Hippocampal formation (tissue), 2 donors: Measurements from ENCODE around the gene FAIM.
"Not testable (repeated sequence)": the region's sequence is repeated elsewhere in the genome, so short reads cannot be mapped to it uniquely, and the experiment has no call there.

Experiments used
- DNase-seq, 2 donors: peaks; one replicate each; lab custom pipeline; 2025; lab: John Stamatoyannopoulos, UW

Gene FAIM

GRCh38 chr3:138601661-138602060 lies 6.9 kb upstream of the FAIM start:
- DNase-seq = not testable (repeated sequence)

GRCh38 chr3:138604106-138604595 lies 4.4 kb upstream of the FAIM start:
- DNase-seq = not testable (repeated sequence)

DNA sequence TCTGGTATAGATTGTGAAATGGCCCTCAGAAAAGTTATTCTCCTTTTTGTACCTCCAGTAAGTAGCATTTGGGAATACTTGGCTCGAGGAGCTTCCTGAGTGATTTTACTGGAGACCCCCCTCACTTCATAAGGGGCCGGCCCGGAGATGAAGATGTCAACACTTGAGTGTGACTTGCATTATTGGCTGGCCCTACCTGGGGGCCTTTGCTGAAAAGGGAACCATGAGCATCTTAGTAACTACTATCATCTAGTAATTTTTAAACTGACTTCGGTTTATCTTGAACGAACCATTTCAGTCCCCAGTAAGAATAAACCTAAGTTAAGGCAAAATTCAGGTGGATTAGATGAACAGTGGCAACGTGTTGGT lies 1.3 kb downstream of the FAIM start:
- no peak for DNase-seq

GRCh38 chr3:138615462-138615861 lies 6.9 kb downstream of the FAIM start:
- DNase-seq = no peak

DNA sequence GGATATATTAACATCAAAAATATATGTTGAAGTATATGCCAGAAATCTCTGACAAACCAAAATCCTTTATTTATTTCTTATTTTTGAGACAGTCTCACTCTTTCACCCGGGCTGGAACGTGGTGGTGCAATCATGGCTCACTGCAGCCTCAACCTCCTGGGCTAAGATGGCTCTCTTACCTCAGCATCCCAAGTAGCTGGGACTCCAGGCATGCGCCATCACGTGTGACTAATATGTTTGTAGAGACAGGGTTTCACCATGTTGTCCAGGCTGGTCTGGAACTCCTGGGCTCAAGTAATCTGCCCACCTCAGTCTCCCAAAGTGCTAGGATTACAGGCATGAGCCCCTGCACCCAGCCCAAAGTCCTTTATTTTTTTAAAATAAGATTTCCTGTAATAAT lies 11.9 kb downstream of the FAIM start:
- no peak for DNase-seq

DNA sequence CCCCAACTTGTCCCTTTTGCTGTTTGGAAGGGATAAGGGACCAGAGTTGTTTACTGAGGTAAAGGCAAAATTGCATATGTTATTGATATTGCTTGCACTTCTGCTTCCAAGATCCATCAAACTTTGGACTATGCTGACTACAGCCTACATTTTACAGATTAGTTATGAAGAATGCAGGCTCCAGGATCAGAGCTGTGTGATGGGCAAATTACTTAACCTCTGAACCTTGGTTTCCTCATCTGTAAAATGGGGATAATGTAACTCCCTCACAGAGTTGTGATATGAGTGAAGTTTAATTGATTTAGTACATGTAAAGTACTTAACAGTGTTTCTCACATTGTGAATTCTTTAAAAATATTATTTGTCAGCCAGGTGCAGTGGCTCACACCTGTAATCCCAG lies 15.9 kb downstream of the FAIM start:
- no peak for DNase-seq

GRCh38 chr3:138625707-138626365 lies 17.3 kb downstream of the FAIM start:
- DNase-seq = no peak

DNA sequence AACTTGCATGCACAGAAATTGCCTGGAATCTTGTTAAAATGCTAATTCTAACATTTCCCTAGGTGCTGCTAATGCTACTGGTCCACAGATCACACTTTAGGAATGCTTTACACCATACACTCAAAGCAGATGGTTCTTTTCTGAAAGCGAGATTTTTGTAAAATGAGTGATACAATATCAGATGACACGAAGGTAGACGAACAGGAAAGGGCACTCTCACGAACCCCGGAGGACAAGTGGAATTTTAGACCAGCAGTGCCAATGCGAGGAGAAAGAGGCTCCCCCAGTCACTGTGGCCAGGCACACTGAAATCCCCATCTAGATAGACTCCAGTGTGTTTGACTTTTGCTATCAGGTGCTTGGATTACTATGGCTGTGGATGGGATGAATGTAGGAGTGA lies 21.0 kb downstream of the FAIM start:
- DNase-seq = no peak

- DNase-seq = no peak
These were observed 30.1 kb downstream of the FAIM start for GRCh38 chr3:138638641-138639040.

DNA sequence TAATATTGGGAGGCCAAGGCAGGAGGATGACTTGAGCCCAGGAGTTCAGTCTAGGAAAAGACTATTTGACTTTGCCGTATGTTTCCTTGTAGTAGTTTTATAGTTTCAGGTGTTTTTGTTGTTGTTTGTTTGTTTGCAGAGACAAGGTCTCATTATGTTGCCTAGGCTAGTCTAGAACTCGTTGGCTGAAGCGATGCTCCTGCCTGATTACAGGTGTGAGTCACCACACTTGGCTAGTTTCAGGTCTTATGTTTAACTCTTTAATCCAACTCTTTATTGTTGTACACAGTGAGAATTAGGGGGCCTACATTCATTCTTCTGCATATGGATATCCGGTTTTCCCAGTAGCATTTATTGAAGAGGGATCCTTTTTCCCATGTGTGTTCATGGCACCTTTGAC lies 32.0 kb downstream of the FAIM start:
- DNase-seq = no peak

DNA sequence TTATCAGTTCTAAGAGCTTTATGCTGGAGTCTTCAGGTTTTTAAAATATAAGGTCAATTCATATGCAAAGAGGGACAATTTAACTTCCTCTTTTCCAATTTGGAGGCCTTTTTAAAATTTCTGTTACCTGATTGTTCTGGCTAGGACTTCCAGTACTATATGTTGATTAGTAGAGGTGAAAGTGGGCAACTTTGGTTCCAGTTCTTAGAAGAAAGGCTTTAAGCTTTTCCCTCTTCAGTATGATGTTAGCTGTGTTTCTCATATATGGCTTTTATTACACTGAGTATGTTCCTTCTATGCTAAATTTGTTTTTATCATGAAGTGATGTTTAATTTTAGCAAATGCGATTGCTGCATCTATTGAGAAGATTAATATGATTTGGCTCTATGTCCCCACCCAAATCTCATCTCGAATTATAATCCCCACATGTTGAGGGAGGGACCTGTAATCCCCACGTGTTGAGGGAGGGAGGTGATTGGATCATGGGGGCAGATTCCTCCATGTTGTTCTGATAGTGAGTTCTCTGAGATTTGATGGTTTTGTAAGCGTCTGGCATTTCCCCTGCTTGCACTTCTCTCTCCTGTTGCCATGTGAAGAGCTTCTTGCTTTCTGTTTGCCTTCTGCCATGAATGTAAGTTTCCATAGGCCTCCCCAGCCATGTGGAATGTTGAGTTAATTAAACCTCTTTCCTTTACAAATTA lies 33.8 kb downstream of the FAIM start:
- no peak for DNase-seq

- DNase-seq = no peak
These were observed 34.3 kb downstream of the FAIM start for GRCh38 chr3:138642927-138643253.

- DNase-seq = no peak
These were observed 37.4 kb downstream of the FAIM start for GRCh38 chr3:138646008-138646407.

- no peak for DNase-seq
These were observed 37.9 kb downstream of the FAIM start for GRCh38 chr3:138646513-138646912.

DNA sequence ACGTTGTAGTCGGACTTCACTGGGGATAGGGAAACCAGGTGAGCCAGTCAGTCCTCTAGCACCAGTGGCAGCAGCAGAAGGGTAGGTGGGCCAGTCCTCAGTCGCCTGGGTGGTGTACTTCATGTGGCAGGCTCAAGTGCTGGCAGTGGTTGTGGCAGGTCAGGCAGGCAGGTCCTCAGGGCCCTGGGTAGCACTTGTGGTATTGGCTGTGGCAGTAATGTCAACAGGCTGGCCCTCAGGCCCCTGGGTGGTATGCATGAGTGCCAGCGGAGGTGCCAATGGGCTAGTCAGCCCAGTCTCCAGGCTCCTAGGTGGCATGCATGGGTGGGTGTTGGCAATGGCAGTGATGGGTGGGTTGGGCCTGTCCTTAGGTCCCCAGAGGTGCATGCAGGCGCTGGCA lies 40.6 kb downstream of the FAIM start:
- no peak for DNase-seq

DNA sequence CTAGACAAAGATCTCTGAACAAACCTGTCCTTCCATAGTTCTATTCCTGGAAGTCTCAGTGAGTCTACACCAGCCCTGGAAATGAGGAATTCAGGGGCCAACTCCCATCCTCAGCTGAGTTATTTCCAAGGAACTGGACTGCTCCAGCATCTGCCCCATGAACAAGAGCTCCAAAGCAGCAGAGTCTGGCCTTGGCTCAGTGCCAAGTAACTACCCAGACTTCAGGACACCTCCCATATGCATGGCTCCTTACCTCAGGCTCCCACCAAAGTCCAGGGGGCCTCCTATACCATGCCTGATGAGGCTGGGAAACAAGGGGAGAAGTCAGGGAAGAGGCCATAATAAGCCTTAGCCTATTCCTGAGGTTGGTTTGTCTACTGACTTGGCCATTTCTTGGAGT lies 45.0 kb downstream of the FAIM start:
- no peak for DNase-seq

- no peak for DNase-seq
These were observed 48.9 kb downstream of the FAIM start for GRCh38 chr3:138657508-138657907.

DNA sequence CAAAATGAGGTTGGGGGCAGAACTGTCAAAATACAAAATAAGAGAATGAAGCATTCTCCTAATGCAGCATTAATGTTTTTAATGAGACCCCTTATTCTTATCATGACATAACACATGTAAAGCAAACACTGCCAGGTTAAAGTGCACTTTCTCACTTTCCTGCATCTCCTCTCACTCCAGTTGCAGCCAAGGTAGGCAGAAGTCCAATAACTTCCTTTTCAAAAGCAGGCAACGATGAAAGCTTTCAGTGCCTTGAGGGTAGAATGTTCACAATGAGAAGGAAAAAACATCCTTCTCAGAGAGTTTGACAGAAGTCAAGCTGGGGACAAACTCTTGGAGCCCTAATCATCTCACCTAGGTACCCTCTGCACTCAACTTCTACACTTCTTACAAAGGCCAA lies 59.5 kb downstream of the FAIM start:
- DNase-seq = no peak

- no peak for DNase-seq
These were observed 61.8 kb downstream of the FAIM start for GRCh38 chr3:138670407-138670806.

DNA sequence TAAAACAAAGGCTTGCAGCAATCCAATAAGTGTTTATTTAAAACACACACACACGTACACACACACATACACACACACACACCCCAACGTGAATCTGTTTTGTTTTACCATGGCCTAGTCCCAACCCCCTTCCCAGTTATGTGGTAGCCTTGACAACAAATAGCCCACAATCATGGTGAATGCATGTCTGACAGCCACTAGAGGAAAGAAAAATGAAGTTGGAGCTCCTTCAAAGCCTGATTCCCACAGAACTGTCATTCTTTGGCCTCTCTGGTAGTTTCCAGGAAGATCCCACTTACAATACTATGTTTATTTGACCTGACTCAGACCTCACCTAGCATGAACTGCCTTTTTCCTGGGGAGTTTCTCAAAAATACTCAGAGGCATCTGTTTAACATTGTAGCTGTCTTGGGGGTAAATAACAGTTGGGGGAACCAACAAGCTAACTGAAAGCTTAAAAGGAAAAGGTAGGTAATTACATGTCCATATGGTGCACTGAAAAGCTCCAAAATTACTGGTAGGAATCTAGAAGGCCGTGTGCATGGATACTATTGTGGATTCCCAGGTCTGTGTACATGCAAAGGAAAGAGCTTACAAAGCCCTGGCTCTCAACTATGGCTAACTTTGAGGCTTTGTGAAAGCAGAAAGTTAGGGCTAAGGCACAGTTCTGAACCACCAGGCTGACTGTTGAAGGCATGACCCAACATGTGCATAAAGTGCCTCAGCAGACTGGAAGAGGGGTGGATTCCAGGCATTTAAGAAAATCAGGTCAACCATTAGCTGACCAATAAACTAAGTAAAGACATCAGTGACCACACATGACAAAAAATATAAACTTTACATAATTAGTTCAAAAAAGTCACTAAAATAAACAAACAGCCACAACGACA lies 65.3 kb downstream of the FAIM start:
- DNase-seq = no peak

DNA sequence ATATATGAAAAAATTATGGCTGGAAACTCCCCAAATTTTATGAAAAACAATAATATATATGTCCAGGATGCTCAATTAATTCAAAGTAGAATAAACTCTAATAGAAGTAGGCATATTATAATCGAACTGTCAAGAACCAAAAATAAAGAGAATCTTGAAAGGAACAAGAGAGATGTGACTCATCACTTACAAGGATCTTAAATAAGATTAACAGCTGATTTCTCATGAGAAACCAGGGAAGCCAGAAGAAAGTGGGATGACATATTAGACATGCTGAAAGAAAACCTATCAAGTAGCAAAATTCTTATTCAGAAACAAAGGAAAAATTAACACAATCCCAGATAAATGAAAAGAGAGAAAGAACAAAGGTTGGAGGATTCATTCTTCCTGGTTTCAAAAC lies 66.8 kb downstream of the FAIM start:
- DNase-seq = no peak

DNA sequence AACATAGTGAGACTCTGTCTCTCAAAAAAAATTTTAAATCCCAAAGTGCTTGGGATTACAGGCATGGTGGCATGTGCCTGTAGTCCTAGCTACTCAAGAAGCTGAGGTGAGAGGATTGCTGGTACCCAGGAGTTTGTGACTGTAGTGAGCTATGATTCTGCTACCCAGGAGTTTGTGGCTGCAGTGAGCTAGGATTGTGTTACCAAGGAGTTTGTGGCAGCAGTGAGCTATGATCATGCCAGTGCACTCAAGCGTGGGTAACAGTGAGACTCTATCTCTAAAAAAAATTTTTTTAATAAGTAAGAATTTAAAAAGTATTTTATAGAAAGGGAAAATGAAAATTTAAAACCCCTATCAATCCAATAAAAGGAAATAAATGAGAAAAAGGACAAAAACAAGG lies 69.5 kb downstream of the FAIM start:
- DNase-seq = no peak

DNA sequence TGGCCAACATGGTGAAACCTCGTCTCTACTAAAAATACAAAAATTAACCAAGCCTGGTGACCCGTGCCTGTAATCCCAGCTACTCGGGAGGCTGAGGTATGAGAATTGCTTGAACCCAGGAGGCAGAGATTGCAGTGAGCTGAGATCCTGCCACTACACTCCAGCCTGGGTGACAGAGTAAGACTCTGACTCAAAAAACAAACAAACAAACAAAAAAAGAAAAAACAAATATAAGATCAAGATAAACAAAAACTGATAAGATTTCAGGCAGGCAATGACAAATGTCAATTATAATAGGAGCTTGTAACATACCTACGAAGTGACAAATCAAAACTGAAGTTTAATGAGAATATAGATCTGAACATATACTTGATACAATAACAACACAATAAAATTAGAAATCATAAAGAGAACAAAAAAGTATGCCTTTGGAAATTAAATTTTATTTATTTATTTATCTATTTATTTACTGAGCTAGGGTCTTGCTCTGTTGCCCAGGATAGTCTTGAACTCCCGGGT lies 70.4 kb downstream of the FAIM start:
- DNase-seq = no peak
